HepG2 (cell line): ENCODE measurements around the gene NME1. TPM values are rescaled to one million over a fixed set of nuclear protein-coding genes. Genes with fewer than 3 reads are reported as not detected.

Experiments used
- CBX2 ChIP-seq, 2 experiments: fragments of 200-600 bp in 1 of 2; sonication (generic); formaldehyde crosslinking in 1 of 2; IDR thresholded peaks; 2 replicates each; pipeline versions ENCODE4 v1.7.0 to v1.8.1; 2018 to 2022; ENCODE audit warnings: low read depth in 2 of 2, low read length in 1 of 2, mild to moderate bottlenecking in 1 of 2, missing genetic modification reagents in 1 of 2
- ETV6 ChIP-seq: sonication (generic); formaldehyde crosslinking; conservative IDR thresholded peaks from 2 replicates; pipeline ENCODE4 v1.4.0; 2020; ENCODE audit warnings: missing genetic modification reagents
- HOXD1 ChIP-seq: sonication (generic); formaldehyde crosslinking; IDR thresholded peaks from 2 replicates; pipeline ENCODE4 v1.5.0; 2020; ENCODE audit warnings: missing genetic modification reagents
- MAFG ChIP-seq: sonication (generic); formaldehyde crosslinking; IDR thresholded peaks from 2 replicates; pipeline ENCODE4 v1.5.1; 2020; ENCODE audit warnings: mild to moderate bottlenecking, missing genetic modification reagents
- MTA3 ChIP-seq: sonication (generic); formaldehyde crosslinking; IDR thresholded peaks from 2 replicates; pipeline ENCODE4 v1.4.0; 2020; ENCODE audit warnings: missing genetic modification reagents
- NFIB ChIP-seq: sonication (generic); formaldehyde crosslinking; IDR thresholded peaks from 2 replicates; pipeline ENCODE4 v1.9.0; 2021; ENCODE audit warnings: missing genetic modification reagents, mild to moderate bottlenecking, borderline replicate concordance
- PAF1 ChIP-seq: IDR thresholded peaks from 2 replicates; pipeline ENCODE4 v1.6.1; 2016; ENCODE audit warnings: missing genetic modification reagents, missing compliant biosample characterization
- PHF5A ChIP-seq: IDR thresholded peaks from one replicate; pipeline ENCODE4 v1.6.1; 2018; ENCODE audit warnings: low read depth, missing genetic modification reagents; ENCODE audit not compliant: unreplicated experiment
- POGZ ChIP-seq: sonication (generic); formaldehyde crosslinking; IDR thresholded peaks from 2 replicates; pipeline ENCODE4 v1.4.0; 2020; ENCODE audit warnings: mild to moderate bottlenecking, missing genetic modification reagents
- REPIN1 ChIP-seq: sonication (generic); formaldehyde crosslinking; IDR thresholded peaks from 2 replicates; pipeline ENCODE4 v1.8.0; 2022; ENCODE audit warnings: missing genetic modification reagents, low read depth, mild to moderate bottlenecking, borderline replicate concordance
- SCMH1 ChIP-seq: sonication (generic); formaldehyde crosslinking; IDR thresholded peaks from 2 replicates; pipeline ENCODE4 v1.9.0; 2021; ENCODE audit warnings: missing genetic modification reagents, mild to moderate bottlenecking, borderline replicate concordance
- SP140L ChIP-seq: sonication (generic); formaldehyde crosslinking; IDR thresholded peaks from 2 replicates; pipeline ENCODE4 v1.4.0; 2020; ENCODE audit warnings: missing genetic modification reagents, borderline replicate concordance
- SRY ChIP-seq: sonication (generic); formaldehyde crosslinking; IDR thresholded peaks from 2 replicates; pipeline ENCODE4 v1.8.0; 2022; ENCODE audit warnings: mild to moderate bottlenecking, missing genetic modification reagents
- TEAD3 ChIP-seq: optimal IDR thresholded peaks from 2 replicates; pipeline ENCODE3; 2016; ENCODE audit warnings: borderline replicate concordance
- ZFY ChIP-seq: sonication (generic); formaldehyde crosslinking; IDR thresholded peaks from 2 replicates; pipeline ENCODE4 v1.4.0; 2020; ENCODE audit warnings: missing genetic modification reagents
- ZGPAT ChIP-seq: IDR thresholded peaks from 2 replicates; pipeline ENCODE4 v1.6.1; 2016; ENCODE audit warnings: mild to moderate bottlenecking
- ZNF574 ChIP-seq: sonication (generic); formaldehyde crosslinking; IDR thresholded peaks from 2 replicates; pipeline ENCODE4 v1.4.0; 2020; ENCODE audit warnings: missing genetic modification reagents
- ZNF589 ChIP-seq: sonication (generic); formaldehyde crosslinking; conservative IDR thresholded peaks from 2 replicates; pipeline ENCODE4 v1.8.0; 2022; ENCODE audit warnings: mild to moderate bottlenecking, moderate library complexity, missing genetic modification reagents
- ZNF883 ChIP-seq: sonication (generic); formaldehyde crosslinking; IDR thresholded peaks from 2 replicates; pipeline ENCODE4 v1.5.1; 2020; ENCODE audit warnings: mild to moderate bottlenecking, missing genetic modification reagents; ENCODE audit errors: not compliant biosample characterization
- polyA plus RNA-seq, 8 experiments: library from polyadenylated mRNA; depleted of rRNA in 3 of 8; stranded (reverse) in 7 of 8; unstranded in 1 of 8; fragments of >200 nt; fragmentation: Illumina TruSeq in 4 of 8; extraction: Trizol in 4 of 8; gene quantifications; 2 replicates each; pipeline versions ENCODE4 v1.2.1 to v1.2.3, GENCODE V29; 2011 to 2016; ENCODE audit warnings: low read depth in 4 of 8, missing spikeins in 1 of 8, mixed read lengths in 1 of 8; ENCODE audit not compliant: insufficient read depth in 1 of 8
- total RNA-seq, 5 experiments: library from RNA; depleted of rRNA; stranded (reverse); fragments of >200 nt; fragmentation: Illumina TruSeq; extraction: Trizol; gene quantifications; 2 replicates each; pipeline ENCODE4 v1.2.3, GENCODE V29; 2016; ENCODE audit warnings: low read depth in 1 of 5
- TF ChIP-seq, protein P1 (sequence below): sonication (generic); formaldehyde crosslinking; IDR thresholded peaks from 2 replicates; pipeline ENCODE4 v1.5.1; 2020; ENCODE audit warnings: missing genetic modification reagents, mild to moderate bottlenecking, borderline replicate concordance

Gene NME1
- total and polyA plus RNA-seq, 2 of the 13 experiments (the other 11 are each of a cell fraction or from before 2014, with no cell fraction given): 295 to 516 TPM

DNA sequence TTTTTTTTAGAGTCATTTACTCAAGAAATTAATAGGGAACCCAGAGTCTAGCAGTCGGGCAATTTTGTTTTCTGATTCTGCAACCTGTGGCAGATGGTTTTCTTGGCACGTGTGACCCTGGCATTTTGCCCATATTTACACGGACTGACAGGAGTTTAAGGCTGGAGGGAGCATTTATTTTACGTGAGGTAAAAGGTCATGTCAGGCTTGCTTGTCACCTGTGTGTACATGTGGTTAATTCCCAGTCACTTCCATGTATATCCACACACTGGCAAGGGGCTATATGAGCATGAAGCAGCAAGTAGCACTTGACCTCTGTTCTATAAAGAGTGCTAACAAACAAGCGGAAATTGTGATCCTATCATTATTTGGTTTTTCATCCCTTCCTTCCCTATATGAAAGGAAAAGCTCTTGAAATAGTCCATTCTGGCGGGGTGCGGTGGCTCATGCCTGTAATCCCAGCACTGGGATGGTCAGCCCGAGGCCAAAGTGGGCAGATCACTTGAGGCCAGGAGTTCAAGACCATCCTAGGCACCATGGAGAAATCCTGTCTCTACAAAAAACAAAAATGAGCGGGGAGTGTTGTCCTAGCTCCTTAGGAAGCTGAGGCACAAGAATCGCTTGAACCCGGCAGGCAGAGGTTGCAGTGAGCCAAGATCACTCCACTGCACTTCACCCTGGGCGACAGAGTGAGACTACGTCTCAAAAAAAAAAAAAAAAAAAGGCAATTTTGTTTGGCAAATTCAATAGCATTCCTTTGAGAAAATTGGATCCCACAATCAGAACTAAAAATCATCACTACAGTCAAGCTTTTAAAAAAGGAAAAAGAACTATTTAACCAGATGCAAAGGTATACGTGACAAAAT is 34.8 kb upstream of the NME1 start (continued):
- TF ChIP-seq HOXD1 (CRISPR knock-in tag): no peak
- no peak for TF ChIP-seq ZNF589 (CRISPR knock-in tag)
- TF ChIP-seq ETV6: no peak
- TF ChIP-seq NFIB (CRISPR knock-in tag): no peak
- TF ChIP-seq MAFG (CRISPR knock-in tag): no peak
- TF ChIP-seq ZFY (CRISPR knock-in tag): no peak
- TF ChIP-seq ZNF883 (CRISPR knock-in tag): no peak
- no peak for TF ChIP-seq POGZ (CRISPR knock-in tag)
- TF ChIP-seq ZNF574 (CRISPR knock-in tag): no peak
- TF ChIP-seq CBX2 (IDR thresholded peaks at IDR 0.05; ENCODE audit: low read depth, low read length): no peak
- no peak for TF ChIP-seq CBX2 (CRISPR knock-in tag; IDR thresholded peaks at IDR 0.05; ENCODE audit: low read depth)
- TF ChIP-seq, protein P1, sequence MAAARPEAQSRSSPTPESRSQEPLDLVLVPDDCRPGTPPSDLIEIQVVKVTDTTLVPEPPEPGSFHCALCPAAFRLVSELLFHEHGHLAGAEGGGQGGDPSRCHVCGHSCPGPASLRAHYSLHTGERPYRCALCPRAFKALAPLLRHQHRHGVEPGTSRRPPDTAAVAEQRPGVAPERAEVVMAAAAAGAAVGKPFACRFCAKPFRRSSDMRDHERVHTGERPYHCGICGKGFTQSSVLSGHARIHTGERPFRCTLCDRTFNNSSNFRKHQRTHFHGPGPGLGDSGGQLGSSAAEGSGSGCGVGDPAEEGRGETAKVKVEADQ: no peak
- TF ChIP-seq ZGPAT (CRISPR knock-in tag): no peak
- no peak for TF ChIP-seq TEAD3 (CRISPR knock-in tag)
- no peak for TF ChIP-seq REPIN1 (CRISPR knock-in tag)
- no peak for TF ChIP-seq SP140L (CRISPR knock-in tag)
- TF ChIP-seq PHF5A: no peak
- no peak for TF ChIP-seq MTA3
- TF ChIP-seq SCMH1 (CRISPR knock-in tag): no peak
- no peak for TF ChIP-seq PAF1 (CRISPR knock-in tag)
- no peak for TF ChIP-seq SRY
